Measurements from ENCODE around the gene EML6.

- TF ChIP-seq CTCF (IDR thresholded peaks at IDR 0.05): no peak
- TF ChIP-seq EZH2 (IDR thresholded peaks at IDR 0.05): no peak
- TF ChIP-seq EZH2phosphoT487 (IDR thresholded peaks at IDR 0.05): no peak
Observed at GRCh38 chr2:54984476-54984875, 261.0 kb downstream of the EML6 start.
